ENCODE data around the gene NFIA. TPM values are rescaled to one million over a fixed set of nuclear protein-coding genes. Genes with fewer than 3 reads are reported as not detected.
A peak's percentile ranks its signal among the peaks of the same experiment; 100 is the strongest.

The NFIA gene
- total RNA-seq, 4 donors from 2014 or later = 134 to 183 (median 148) TPM

GRCh38 chr1:61098333-61098732 lies 16.0 kb downstream of the NFIA start:
- Histone ChIP-seq H3K27me3 (no peaks in the 10 kb centered on the region), H3K4me1 (peaks cover 58 to 96% (median 86%) of the 10 kb centered on the region in 4 donors), H3K36me3 (no peaks in the 10 kb centered on the region), H3K4me3 (no peak overlapping the region), H3K27ac (replicated peaks in 1 of 4) (no peak overlapping the region), H3K9me3 (no peaks in the 10 kb centered on the region)
- DNase-seq (ENCODE audit: extremely low spot score) = no peak
- TF ChIP-seq EP300 (IDR thresholded peaks at IDR 0.05) (no peak), POLR2A (IDR thresholded peaks at IDR 0.05; ENCODE audit: low read depth) (no peak), CTCF (IDR thresholded peaks at IDR 0.05) (no peak), POLR2AphosphoS5 (IDR thresholded peaks at IDR 0.05) (no peak)
- intact Hi-C loops (cut with DNase I) = no loop called here
- 71% methylated on average over 3 of the region's 3 CpGs for WGBS

- H3K4me1 ChIP-seq = peaks cover 58 to 96% (median 86%) of the 10 kb centered on the region in 4 donors
- no peak overlapping the region for H3K4me3 ChIP-seq
- no peak overlapping the region for H3K27ac ChIP-seq (replicated peaks in 1 of 4)
- no peak for TF ChIP-seq POLR2A (IDR thresholded peaks at IDR 0.05; ENCODE audit: low read depth)
- TF ChIP-seq CTCF (IDR thresholded peaks at IDR 0.05) = no peak
- TF ChIP-seq POLR2AphosphoS5 (IDR thresholded peaks at IDR 0.05) = no peak
- TF ChIP-seq EP300 (IDR thresholded peaks at IDR 0.05) = no peak
- no peaks in the 10 kb centered on the region for H3K36me3 ChIP-seq
- no peaks in the 10 kb centered on the region for H3K9me3 ChIP-seq
- H3K27me3 ChIP-seq = no peaks in the 10 kb centered on the region
- WGBS = 86% methylated on average over 4 of the region's 4 CpGs
- no peak for DNase-seq (ENCODE audit: extremely low spot score)
- intact Hi-C loops (cut with DNase I) = no loop called here
Observed at GRCh38 chr1:61098906-61099437, 16.6 kb downstream of the NFIA start.

- Histone ChIP-seq H3K36me3 (no peaks in the 10 kb centered on the region), H3K4me1 (peaks cover 58 to 96% (median 85%) of the 10 kb centered on the region in 4 donors), H3K27me3 (no peaks in the 10 kb centered on the region), H3K4me3 (no peak overlapping the region), H3K9me3 (no peaks in the 10 kb centered on the region), H3K27ac (replicated peaks in 1 of 4) (peak overlapping the region in 1 of 4 donors; percentile 10)
- intact Hi-C loops (cut with DNase I) = no loop called here
- TF ChIP-seq POLR2A (IDR thresholded peaks at IDR 0.05; ENCODE audit: low read depth) = no peak
- TF ChIP-seq EP300 (IDR thresholded peaks at IDR 0.05) = no peak
- no peak for TF ChIP-seq CTCF (IDR thresholded peaks at IDR 0.05)
- DNase-seq (ENCODE audit: extremely low spot score) = no peak
- 89% methylated on average over 2 of the region's 2 CpGs for WGBS
Observed at GRCh38 chr1:61100578-61100977, 18.2 kb downstream of the NFIA start.

- Histone ChIP-seq H3K4me1 (peaks cover 56 to 88% (median 78%) of the 10 kb centered on the region in 4 donors), H3K36me3 (no peaks in the 10 kb centered on the region), H3K27me3 (no peaks in the 10 kb centered on the region), H3K9me3 (no peaks in the 10 kb centered on the region), H3K27ac (replicated peaks in 1 of 4) (peak overlapping the region; percentile 49 to 70 (median 63)), H3K4me3 (peak overlapping the region; percentile 7 to 40 (median 24))
- TF ChIP-seq CTCF (IDR thresholded peaks at IDR 0.05) (no peak), POLR2A (IDR thresholded peaks at IDR 0.05; ENCODE audit: low read depth) (no peak), EP300 (IDR thresholded peaks at IDR 0.05) (no peak), POLR2AphosphoS5 (IDR thresholded peaks at IDR 0.05) (no peak)
- no peak for DNase-seq (ENCODE audit: extremely low spot score)
- WGBS = 50% methylated on average over 5 of the region's 5 CpGs
- intact Hi-C loops (cut with DNase I) = no loop called here
Observed at GRCh38 chr1:61101536-61101935, 19.2 kb downstream of the NFIA start.

GRCh38 chr1:61102041-61102440 lies 19.7 kb downstream of the NFIA start:
- peaks cover 54 to 84% (median 75%) of the 10 kb centered on the region in 4 donors for H3K4me1 ChIP-seq
- peak overlapping the region; percentile 49 to 70 (median 63) for H3K27ac ChIP-seq (replicated peaks in 1 of 4)
- TF ChIP-seq CTCF (IDR thresholded peaks at IDR 0.05) (no peak), EP300 (IDR thresholded peaks at IDR 0.05) (no peak), POLR2A (IDR thresholded peaks at IDR 0.05; ENCODE audit: low read depth) (no peak), POLR2AphosphoS5 (IDR thresholded peaks at IDR 0.05) (no peak)
- no peaks in the 10 kb centered on the region for H3K9me3 ChIP-seq
- no peaks in the 10 kb centered on the region for H3K27me3 ChIP-seq
- intact Hi-C loops (cut with DNase I) = no loop called here
- peak overlapping the region; percentile 7 to 40 (median 24) for H3K4me3 ChIP-seq
- DNase-seq (ENCODE audit: extremely low spot score) = no peak
- no peaks in the 10 kb centered on the region for H3K36me3 ChIP-seq
- WGBS = 0% methylated on average over 1 of the region's 1 CpG

Data from esophagus muscularis mucosa (tissue), 4 donors.